H1 (cell line): Measurements from ENCODE around the gene FBXL17. TPM values are rescaled to one million over a fixed set of nuclear protein-coding genes. Genes with fewer than 3 reads are reported as not detected.

Source experiments
- CTCF ChIA-PET: fragments of 300-600 bp; sonication (Branson Sonifier 250); formaldehyde crosslinking; loops from one replicate; lab custom pipeline; 2021; ENCODE audit not compliant: partially characterized antibody; lab: Charles Lee
- POLR2A ChIA-PET: fragments of 300-600 bp; sonication (Branson Sonifier 250); formaldehyde crosslinking; loops from one replicate; lab custom pipeline; 2021; ENCODE audit warnings: inconsistent platforms; ENCODE audit not compliant: partially characterized antibody; lab: Charles Lee
- DNase-seq, 2 experiments: peaks; one replicate each; pipeline versions ENCODE4 v3.0.0 to v3.0.0-alpha.2; 2010 to 2022; ENCODE audit warnings: low spot score in 2 of 2, low read depth in 1 of 2, mixed read lengths in 1 of 2
- FAIRE-seq: peaks from 2 replicates; lab custom pipeline; 2011; peaks lifted over from hg19 to GRCh38; lab: Jason Lieb, UNC
- H2AFZ ChIP-seq: 2 replicates; pipeline ENCODE4 v1.8.1; 2012; ENCODE audit warnings: low read length, inconsistent platforms
- H2AK5ac ChIP-seq: 2 replicates; pipeline ENCODE4 v1.6.1; 2013; ENCODE audit warnings: low read depth, low read length
- H2BK120ac ChIP-seq: replicated peaks from 2 replicates; pipeline ENCODE3; 2013; ENCODE audit warnings: low read depth, low read length, inconsistent platforms
- H2BK12ac ChIP-seq: 2 replicates; pipeline ENCODE4 v1.6.1; 2013; ENCODE audit warnings: low read depth, low read length
- H2BK15ac ChIP-seq: 2 replicates; pipeline ENCODE4 v1.6.1; 2013; ENCODE audit warnings: low read length
- H2BK20ac ChIP-seq: 2 replicates; pipeline ENCODE4 v1.6.1; 2013; ENCODE audit warnings: low read length
- H2BK5ac ChIP-seq: 2 replicates; pipeline ENCODE4 v1.6.1; 2013; ENCODE audit warnings: low read depth, low read length
- H3K14ac ChIP-seq: 2 replicates; pipeline ENCODE4 v1.6.1; 2013; ENCODE audit warnings: inconsistent platforms; ENCODE audit not compliant: insufficient read length
- H3K18ac ChIP-seq: 2 replicates; pipeline ENCODE4 v1.6.1; 2013; ENCODE audit warnings: low read length; ENCODE audit errors: extremely low read depth
- H3K23ac ChIP-seq: 2 replicates; pipeline ENCODE4 v1.6.1; 2013; ENCODE audit warnings: inconsistent platforms; ENCODE audit not compliant: insufficient read length
- H3K23me2 ChIP-seq: 2 replicates; pipeline ENCODE4 v1.6.1; 2013; ENCODE audit warnings: low read depth, low read length
- H3K27ac ChIP-seq: 2 replicates; pipeline ENCODE4 v1.6.1; 2011; ENCODE audit warnings: low read depth, low read length, inconsistent platforms
- H3K27me3 ChIP-seq, 4 experiments: replicated peaks in 1 of 4; 1 replicate in 1 of 4; 2 replicates in 3 of 4; pipeline versions ENCODE4 v1.6.1 to v1.8.1; 2011 to 2013; ENCODE audit warnings: low read length in 3 of 4, mild to moderate bottlenecking in 3 of 4, inconsistent platforms in 2 of 4, mixed read lengths in 2 of 4, moderate library complexity in 1 of 4; ENCODE audit not compliant: control insufficient read depth in 3 of 4, insufficient read depth in 3 of 4; ENCODE audit errors: extremely low read depth in 1 of 4
- H3K36me3 ChIP-seq, 4 experiments: 2 replicates each; pipeline versions ENCODE4 v1.6.1 to v1.8.1; 2011 to 2013; ENCODE audit warnings: mild to moderate bottlenecking in 4 of 4, low read length in 3 of 4, moderate library complexity in 2 of 4, control low read depth in 1 of 4, inconsistent platforms in 1 of 4; ENCODE audit not compliant: insufficient read depth in 4 of 4, control insufficient read depth in 2 of 4
- H3K4ac ChIP-seq: replicated peaks from 2 replicates; pipeline ENCODE3; 2013; ENCODE audit warnings: low read length, low read depth, mixed read lengths, inconsistent platforms; ENCODE audit not compliant: insufficient read length
- H3K4me1 ChIP-seq, 4 experiments: replicated peaks in 1 of 4; 1 replicate in 1 of 4; 2 replicates in 3 of 4; pipeline versions ENCODE4 v1.6.1 to v1.8.1; 2011 to 2013; ENCODE audit warnings: low read length in 3 of 4, inconsistent platforms in 2 of 4, mixed read lengths in 1 of 4; ENCODE audit not compliant: insufficient read depth in 4 of 4, control insufficient read depth in 3 of 4
- H3K4me2 ChIP-seq, 2 experiments: 2 replicates each; pipeline versions ENCODE4 v1.6.1 to v1.8.1; 2011 to 2013; ENCODE audit warnings: low read depth in 2 of 2, low read length in 2 of 2, control low read depth in 1 of 2, inconsistent platforms in 1 of 2, mild to moderate bottlenecking in 1 of 2; ENCODE audit not compliant: insufficient read depth in 1 of 2
- H3K4me3 ChIP-seq, 4 experiments: fragments of 200-600, 300-600 bp in 1 of 4; sonication (generic), shearing (Covaris generic), sonication (Bioruptor Twin) in 1 of 4; 2 replicates each; pipeline versions ENCODE4 v1.5.1 to v1.8.1; 2011 to 2016; ENCODE audit warnings: low read length in 4 of 4, low read depth in 3 of 4, control low read depth in 2 of 4, inconsistent platforms in 2 of 4, mild to moderate bottlenecking in 2 of 4, mixed read lengths in 1 of 4, moderate library complexity in 1 of 4; ENCODE audit not compliant: insufficient read depth in 2 of 4; ENCODE audit errors: extremely low read depth in 1 of 4
- H3K56ac ChIP-seq: replicated peaks from 2 replicates; pipeline ENCODE3; 2013; ENCODE audit warnings: low read depth, mild to moderate bottlenecking, mixed read lengths, low read length, inconsistent platforms; ENCODE audit not compliant: insufficient read length
- H3K79me1 ChIP-seq: 2 replicates; pipeline ENCODE4 v1.6.1; 2013; ENCODE audit warnings: low read depth, low read length, control low read depth
- H3K79me2 ChIP-seq, 2 experiments: 2 replicates each; pipeline versions ENCODE4 v1.6.1 to v1.8.1; 2012 to 2013; ENCODE audit warnings: low read length in 2 of 2, mild to moderate bottlenecking in 2 of 2, inconsistent platforms in 1 of 2; ENCODE audit not compliant: insufficient read depth in 2 of 2, control insufficient read depth in 1 of 2
- H3K9ac ChIP-seq, 4 experiments: replicated peaks in 1 of 4; 1 replicate in 1 of 4; 2 replicates in 3 of 4; pipeline versions ENCODE4 v1.6.1 to v1.8.1; 2011 to 2013; ENCODE audit warnings: low read depth in 3 of 4, low read length in 3 of 4, control low read depth in 2 of 4, mild to moderate bottlenecking in 2 of 4, moderate library complexity in 2 of 4, inconsistent platforms in 1 of 4; ENCODE audit errors: extremely low read depth in 1 of 4
- H3K9me3 ChIP-seq, 2 experiments: 2 replicates each; pipeline versions ENCODE4 v1.6.1 to v1.8.1; 2012 to 2013; ENCODE audit warnings: mild to moderate bottlenecking in 2 of 2, moderate library complexity in 2 of 2, control low read depth in 1 of 2, inconsistent platforms in 1 of 2, low read depth in 1 of 2, low read length in 1 of 2, mixed read lengths in 1 of 2; ENCODE audit not compliant: insufficient read depth in 2 of 2
- H4K20me1 ChIP-seq, 2 experiments: replicated peaks in 1 of 2; 2 replicates each; pipeline versions ENCODE3 to v1.8.1; 2011 to 2013; ENCODE audit warnings: inconsistent platforms in 2 of 2, low read length in 2 of 2, mild to moderate bottlenecking in 1 of 2; ENCODE audit not compliant: insufficient read depth in 2 of 2, control insufficient read depth in 1 of 2
- H4K5ac ChIP-seq: 2 replicates; pipeline ENCODE4 v1.6.1; 2013; ENCODE audit warnings: low read length, low read depth, mixed read lengths, inconsistent platforms; ENCODE audit not compliant: insufficient read length
- H4K8ac ChIP-seq: 2 replicates; pipeline ENCODE4 v1.8.0; 2013; ENCODE audit warnings: mild to moderate bottlenecking, moderate library complexity, low read length, inconsistent platforms; ENCODE audit not compliant: insufficient read depth; ENCODE audit errors: extremely low read depth
- H4K91ac ChIP-seq: replicated peaks from 2 replicates; pipeline ENCODE3; 2013; ENCODE audit warnings: low read length, mixed read lengths, inconsistent platforms; ENCODE audit not compliant: insufficient read length
- ATF3 ChIP-seq: IDR thresholded peaks from 2 replicates; pipeline ENCODE4 v1.6.1; 2011; ENCODE audit warnings: low read depth, mild to moderate bottlenecking, low read length; ENCODE audit not compliant: insufficient read depth
- BCL11A ChIP-seq, 2 experiments: IDR thresholded peaks; one replicate each; pipeline ENCODE4 v1.6.1; 2011; ENCODE audit warnings: low read depth in 2 of 2, low read length in 2 of 2, mild to moderate bottlenecking in 2 of 2
- CBX8 ChIP-seq: fragments of 300-800, 300-1000 bp; sonication (generic); IDR thresholded peaks from 2 replicates; pipeline ENCODE4 v1.7.1; 2016; ENCODE audit warnings: low read depth, low read length, borderline replicate concordance
- EZH2 ChIP-seq: fragments of 200-600 bp; sonication (generic); IDR thresholded peaks from 2 replicates; pipeline ENCODE4 v1.7.1; 2012; ENCODE audit warnings: low read depth, mild to moderate bottlenecking, moderate library complexity, low read length, inconsistent platforms; ENCODE audit not compliant: severe bottlenecking
- GABPA ChIP-seq: IDR thresholded peaks from 2 replicates; pipeline ENCODE4 v1.6.1; 2011; ENCODE audit warnings: mild to moderate bottlenecking, low read length, moderate library complexity, borderline replicate concordance; ENCODE audit not compliant: insufficient read depth
- GTF2F1 ChIP-seq: IDR thresholded peaks from 2 replicates; pipeline ENCODE4 v1.6.1; 2012; ENCODE audit warnings: low read depth, low read length, improper control_type of control experiment, borderline replicate concordance
- KDM5A ChIP-seq: fragments of 200-600 bp; IDR thresholded peaks from 2 replicates; pipeline ENCODE4 v1.7.1; 2012; ENCODE audit warnings: mild to moderate bottlenecking, low read length, inconsistent platforms, mixed read lengths
- MAX ChIP-seq: IDR thresholded peaks from 2 replicates; pipeline ENCODE4 v1.6.1; 2012; ENCODE audit warnings: inconsistent platforms
- NANOG ChIP-seq: IDR thresholded peaks from 2 replicates; pipeline ENCODE4 v1.6.1; 2011; ENCODE audit warnings: low read length, low read depth, mild to moderate bottlenecking, inconsistent platforms; ENCODE audit not compliant: insufficient read depth, poor library complexity, severe bottlenecking
- PHF8 ChIP-seq: fragments of 200-600 bp; sonication (generic); conservative IDR thresholded peaks from 2 replicates; pipeline ENCODE4 v1.7.1; 2012; ENCODE audit warnings: low read depth, mild to moderate bottlenecking, inconsistent platforms, low read length, moderate library complexity
- RAD21 ChIP-seq, 2 experiments: IDR thresholded peaks in 1 of 2; conservative IDR thresholded peaks in 1 of 2; 2 replicates each; pipeline ENCODE4 v1.6.1; 2011; ENCODE audit warnings: low read depth in 2 of 2, low read length in 2 of 2, improper control_type of control experiment in 1 of 2, inconsistent platforms in 1 of 2, mild to moderate bottlenecking in 1 of 2, moderate library complexity in 1 of 2
- TAF1 ChIP-seq: IDR thresholded peaks from 2 replicates; pipeline ENCODE4 v1.6.1; 2011; ENCODE audit warnings: mild to moderate bottlenecking, low read depth, low read length
- ZNF274 ChIP-seq: IDR thresholded peaks from 2 replicates; pipeline ENCODE4 v1.7.0; 2012; ENCODE audit warnings: low read length, borderline replicate concordance; ENCODE audit errors: extremely low read depth
- WGBS, 2 experiments: shearing (Covaris generic) in 1 of 2; methylation state at CpG; one replicate each; pipeline versions ENCODE4 v1.1.6 to v1.1.7; 2013 to 2015; ENCODE audit warnings: low lambda C conversion rate in 2 of 2, mixed read lengths in 2 of 2, inconsistent platforms in 1 of 2, low coverage in 1 of 2, missing lambda C conversion rate in 1 of 2; ENCODE audit not compliant: insufficient replicate concordance in 2 of 2, insufficient coverage in 1 of 2, insufficient read length in 1 of 2; ENCODE audit errors: extremely low coverage in 1 of 2, missing lambda C conversion rate in 1 of 2; 5-methylcytosine and 5-hydroxymethylcytosine counted together
- polyA plus RNA-seq, 7 experiments: library from polyadenylated mRNA; depleted of rRNA in 3 of 7; stranded (reverse) in 5 of 7; unstranded in 2 of 7; fragments of >200 nt in 5 of 7; fragments of 200-250 nt in 2 of 7; gene quantifications; 1 replicate in 5 of 7; 2 replicates in 1 of 7; 4 replicates in 1 of 7; pipeline versions ENCODE4 v1.2.1 to v1.2.3, GENCODE V29; 2011 to 2013; ENCODE audit warnings: missing spikeins in 2 of 7, mixed read lengths in 2 of 7
- total RNA-seq: library from RNA; stranded (reverse); fragmentation: NEBNext Ultra II Directional; extraction: Animal tissue kit (Norgen Biotek cat#: 25700); gene quantifications from 2 replicates; pipeline ENCODE4 v1.2.1, GENCODE V29; 2021

Gene FBXL17
- total and polyA plus RNA-seq, 2 of the 8 experiments (the other 6 are each of a cell fraction or from before 2014, with no cell fraction given), result 0.35 to 4.3 TPM

GRCh38 chr5:108104448-108104847, 277.4 kb downstream of the FBXL17 start:
- no peak overlapping the region for H3K4me3 ChIP-seq
- H3K4ac ChIP-seq, result no peak overlapping the region
- no peaks in the 10 kb centered on the region for H3K79me2 ChIP-seq
- POLR2A ChIA-PET, result no interaction called here
- CTCF ChIA-PET, result interaction anchor here (1.5 kb wide), 1 partner anchor 13 kb away, joined by 5 read pairs; no protein-coding TSS in a partner anchor
- no peaks in the 10 kb centered on the region for H3K36me3 ChIP-seq
- no peak overlapping the region for H4K8ac ChIP-seq
- H3K23ac ChIP-seq, result no peak overlapping the region
- no peak overlapping the region for H3K27ac ChIP-seq
- no peaks in the 10 kb centered on the region for H3K79me1 ChIP-seq
- H3K14ac ChIP-seq, result no peak overlapping the region
- H3K4me1 ChIP-seq, result peaks cover 0 to 3% (median 1%) of the 10 kb centered on the region in 4 experiments; a peak in 1 of 7 replicates
- H2AK5ac ChIP-seq, result no peak overlapping the region
- H3K56ac ChIP-seq, result no peak overlapping the region
- no peak overlapping the region for H3K18ac ChIP-seq
- FAIRE-seq (no peak), DNase-seq (no peak)
- 96% methylated on average over 1 of the region's 1 CpG; no CpG with 5 or more reads in 1 of the 2 experiments for WGBS, 2 experiments
- H4K20me1 ChIP-seq, result no peaks in the 10 kb centered on the region
- H3K27me3 ChIP-seq, result no peaks in the 10 kb centered on the region
- TF ChIP-seq GTF2F1 (no peak), TAF1 (no peak), EZH2 (no peak), CBX8 (no peak), MAX (no peak), NANOG (no peak), ATF3 (no peak), PHF8 (no peak), ZNF274 (no peak), RAD21 (IDR thresholded peaks at IDR 0.05 in 1 of 2, conservative IDR thresholded peaks at IDR 0.05 in 1 of 2; ENCODE audit: low read depth in 2 of 2, low read length in 2 of 2) (no peak), KDM5A (no peak), GABPA (no peak), BCL11A (IDR thresholded peaks at IDR 0.05; ENCODE audit: low read depth in 2 of 2, low read length in 2 of 2) (no peak)
- H3K9me3 ChIP-seq, result no peaks in the 10 kb centered on the region
- H2BK20ac ChIP-seq, result no peak overlapping the region
- no peak overlapping the region for H2BK12ac ChIP-seq
- no peak overlapping the region for H3K4me2 ChIP-seq
- no peaks in the 10 kb centered on the region for H3K23me2 ChIP-seq
- no peak overlapping the region for H2BK15ac ChIP-seq
- H2AFZ ChIP-seq, result no peak overlapping the region
- H3K9ac ChIP-seq, result no peak overlapping the region
- no peak overlapping the region for H4K91ac ChIP-seq
- no peak overlapping the region for H2BK120ac ChIP-seq
- H2BK5ac ChIP-seq, result no peak overlapping the region
- no peak overlapping the region for H4K5ac ChIP-seq
